Epithelial cell of proximal tubule (primary cell): ENCODE results near the gene INPP5A. TPM values are rescaled to one million over a fixed set of nuclear protein-coding genes. Genes with fewer than 3 reads are reported as not detected.

Source experiments
- DNase-seq: peaks from one replicate; pipeline ENCODE4 v3.0.0-alpha.2; 2011; ENCODE audit warnings: low read depth
- H3K4me3 ChIP-seq: 2 replicates; pipeline ENCODE4 v1.5.1; 2011; ENCODE audit warnings: low read depth, mild to moderate bottlenecking, low read length
- CTCF ChIP-seq: conservative IDR thresholded peaks from 2 replicates; pipeline ENCODE4 v1.5.1; 2012; ENCODE audit warnings: low read depth, mild to moderate bottlenecking, low read length
- total RNA-seq: library from RNA; depleted of rRNA; stranded (reverse); fragments of >200 nt; gene quantifications from 2 replicates; pipeline ENCODE4 v1.2.3, GENCODE V29; 2015

The INPP5A gene
- total RNA-seq, 1 donor from 2014 or later = 30.4 TPM

DNA sequence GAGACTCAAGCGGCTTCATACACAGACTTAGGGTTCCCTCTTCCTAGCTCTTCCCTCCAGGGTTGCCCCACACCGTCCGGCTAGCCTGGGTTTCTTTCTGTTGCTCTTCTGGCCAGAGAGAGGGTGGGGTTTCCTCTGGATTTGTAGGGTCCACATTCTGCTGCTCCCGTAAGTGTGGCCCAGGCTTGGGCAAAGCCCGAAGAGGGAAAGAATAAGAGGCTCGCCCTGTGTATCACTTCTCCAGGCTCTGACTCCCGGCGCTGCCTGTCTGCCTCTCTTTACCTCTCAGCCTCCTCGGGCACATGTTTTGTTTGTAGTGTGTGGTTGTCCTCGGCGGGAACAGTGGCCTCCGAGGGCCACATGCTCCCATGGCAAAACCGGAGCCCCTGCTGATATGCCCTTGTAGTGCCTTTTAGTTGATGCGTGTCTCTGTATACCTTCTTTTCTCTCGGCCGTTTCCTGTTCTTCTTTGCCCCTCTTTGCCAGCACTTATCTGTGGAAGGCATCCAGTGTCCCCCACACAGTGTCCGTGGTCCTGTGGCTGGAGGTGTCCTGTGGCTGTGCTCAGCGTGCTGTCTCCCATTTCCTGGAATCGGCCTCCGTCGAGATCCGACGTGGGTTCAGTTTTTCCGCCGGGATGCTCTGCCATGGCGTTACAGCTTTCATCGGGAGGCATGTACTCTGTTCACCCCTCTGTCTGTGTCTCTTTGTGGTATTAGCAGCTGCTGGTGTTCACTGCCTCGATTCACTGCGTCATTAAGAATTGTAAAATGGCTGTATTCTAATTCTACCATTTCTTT is 102.9 kb downstream of the INPP5A start:
- no peak overlapping the region for H3K4me3 ChIP-seq
- no peak for TF ChIP-seq CTCF
- no peak for DNase-seq

DNA sequence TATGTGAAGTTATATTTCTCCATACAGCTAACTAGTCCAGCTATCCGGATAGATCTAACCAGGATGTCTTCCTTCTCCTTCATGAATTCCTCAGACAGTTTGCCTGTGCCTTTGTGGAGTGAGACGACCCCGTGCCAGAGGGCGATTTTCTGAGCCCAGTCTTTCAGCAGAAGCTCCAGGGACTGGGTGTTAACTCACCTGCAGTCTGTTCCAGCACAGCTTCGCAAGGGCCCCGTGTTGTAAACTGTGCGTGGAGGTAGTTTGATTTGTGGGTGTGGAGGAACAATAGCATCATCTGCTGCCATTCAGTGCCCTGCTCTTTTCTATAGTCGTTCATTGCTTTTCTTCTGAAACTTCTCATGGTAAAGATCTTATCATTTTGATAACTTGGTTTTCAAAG is 103.8 kb downstream of the INPP5A start:
- TF ChIP-seq CTCF = no peak
- no peak overlapping the region for H3K4me3 ChIP-seq

DNA sequence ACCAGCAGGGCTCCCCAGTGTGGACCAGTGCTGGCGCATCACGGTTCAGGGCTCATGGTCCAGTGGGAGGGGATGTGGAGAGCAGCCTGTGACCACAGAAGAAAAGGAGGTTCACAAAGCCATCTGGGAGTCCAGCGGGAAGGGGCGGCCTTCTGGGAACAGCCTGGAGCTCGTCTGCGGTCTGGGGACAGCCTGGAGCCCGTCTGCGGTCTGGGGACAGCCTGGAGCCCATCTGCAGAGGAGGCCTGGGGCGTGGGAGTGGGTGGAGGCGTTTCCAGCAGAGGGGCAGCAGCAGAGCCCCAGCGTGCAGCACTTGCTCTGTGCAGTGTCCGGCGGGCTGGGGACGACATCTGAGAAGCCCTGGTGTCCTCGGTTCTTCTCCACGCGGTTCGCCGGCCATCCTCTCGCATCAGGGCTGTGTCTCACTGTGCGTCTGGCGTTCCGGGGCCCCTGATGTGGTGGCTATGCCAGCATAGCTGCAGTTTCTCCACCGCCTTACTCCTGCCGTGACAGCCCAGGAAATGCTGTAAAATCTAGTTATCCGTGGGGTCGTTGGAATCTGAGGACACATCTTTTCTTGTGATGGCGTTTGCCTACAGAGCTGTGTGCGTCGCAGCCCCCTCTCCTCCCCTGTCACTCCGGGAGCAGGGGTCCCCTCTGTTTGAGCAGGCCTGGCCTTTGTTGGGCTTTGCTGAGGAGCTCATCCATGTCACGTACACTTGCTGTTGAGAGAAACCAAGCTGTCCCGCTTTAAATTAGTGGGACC is 104.6 kb downstream of the INPP5A start:
- no peak for DNase-seq
- H3K4me3 ChIP-seq = no peak overlapping the region
- no peak for TF ChIP-seq CTCF

More for the DNA sequence above, 103.8 kb downstream of the INPP5A start:
- DNase-seq = no peak

- no peak for DNase-seq
- TF ChIP-seq CTCF = no peak
Observed at GRCh38 chr10:132642732-132643008, 105.1 kb downstream of the INPP5A start.

DNA sequence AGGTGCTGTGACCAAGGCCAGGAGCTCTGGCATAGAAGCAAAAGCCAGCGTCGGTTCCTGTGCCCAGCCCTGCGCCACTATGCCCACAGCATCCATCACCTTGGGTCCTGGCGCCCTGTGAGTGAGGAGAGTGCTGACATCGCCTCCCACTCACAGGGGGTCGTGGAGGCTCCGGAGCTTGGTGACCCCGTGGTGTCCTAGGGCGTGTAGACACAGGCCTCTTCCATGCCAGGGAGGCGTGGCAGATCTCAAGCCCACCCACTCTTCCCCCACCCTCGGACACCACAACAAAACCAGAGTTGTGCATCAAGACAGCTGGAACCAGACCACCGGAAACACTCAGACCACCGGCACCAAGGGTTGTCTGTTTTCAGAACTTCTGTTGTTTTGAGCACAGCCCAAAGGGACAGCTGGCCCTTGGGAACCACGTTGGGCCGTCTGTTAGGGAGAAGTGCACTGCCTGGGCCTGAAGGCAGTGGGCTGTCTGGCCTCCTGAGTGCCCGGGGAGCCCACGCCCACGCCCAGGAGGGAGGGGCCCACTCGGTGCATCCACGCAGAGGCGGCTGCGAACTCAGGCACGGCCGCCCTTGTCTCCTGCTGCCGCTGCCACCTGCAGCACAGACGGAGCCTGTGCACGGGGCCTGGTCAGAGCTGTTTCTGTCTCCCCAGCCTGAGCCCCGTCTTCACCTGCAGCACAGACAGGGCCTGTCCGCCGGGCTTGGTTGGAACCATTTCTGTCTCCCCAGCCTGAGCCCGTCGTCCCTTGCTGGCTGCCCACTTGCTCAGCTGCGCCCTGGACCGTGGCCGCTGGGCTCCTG is 106.3 kb downstream of the INPP5A start:
- DNase-seq = no peak
- TF ChIP-seq CTCF = no peak
- H3K4me3 ChIP-seq = no peak overlapping the region

More at GRCh38 chr10:132642732-132643008, 105.1 kb downstream of the INPP5A start:
- H3K4me3 ChIP-seq = no peak overlapping the region

- TF ChIP-seq CTCF = no peak
- no peak overlapping the region for H3K4me3 ChIP-seq
- DNase-seq = no peak
Observed at GRCh38 chr10:132644527-132645246, 107.1 kb downstream of the INPP5A start.
